Measurements from ENCODE around the gene NLRP11.

DNA sequence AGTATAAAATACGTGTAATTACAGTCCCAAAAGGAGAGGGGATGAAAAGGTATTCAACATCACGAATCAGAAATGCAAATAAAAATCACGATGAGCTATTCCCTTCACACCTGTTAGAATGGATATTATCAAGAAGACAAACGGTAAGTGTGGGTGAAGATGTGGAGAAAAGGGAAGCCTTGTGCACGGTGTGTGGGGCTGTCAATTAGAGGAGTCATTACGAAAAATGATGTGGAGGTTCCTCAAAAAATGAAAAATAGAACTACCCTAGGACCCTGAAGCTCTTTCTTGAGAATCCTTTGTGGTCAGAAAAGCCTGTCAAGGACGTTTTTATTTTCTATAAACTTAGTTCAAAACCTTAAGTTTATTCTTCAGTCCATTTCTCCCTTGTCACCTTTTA lies 19.4 kb downstream of the NLRP11 start:
- TF ChIP-seq POLR2A (IDR thresholded peaks at IDR 0.05; ENCODE audit: low read depth, low read length) (no peak), POLR2AphosphoS5 (IDR thresholded peaks at IDR 0.05; ENCODE audit: low read depth, low read length) (no peak), TAF1 (IDR thresholded peaks at IDR 0.05; ENCODE audit: low read depth, low read length) (no peak), SPI1 (IDR thresholded peaks at IDR 0.05; ENCODE audit: low read depth, low read length) (no peak)

Data from GM12891 (cell line).